Keratinocyte (primary cell): ENCODE measurements around the gene CPNE4. TPM values are rescaled to one million over a fixed set of nuclear protein-coding genes. Genes with fewer than 3 reads are reported as not detected.

Experiments used
- DNase-seq: peaks from one replicate; pipeline ENCODE4 v3.0.0-alpha.2; 2011; ENCODE audit warnings: low read depth, missing footprints, low spot score
- FAIRE-seq: peaks from 2 replicates; lab custom pipeline; 2011; peaks lifted over from hg19 to GRCh38; lab: Jason Lieb, UNC
- H2AFZ ChIP-seq: 2 replicates; pipeline ENCODE4 v1.6.0; 2012; ENCODE audit warnings: low read length, control low read depth, inconsistent platforms; ENCODE audit not compliant: control insufficient read depth
- H3K27ac ChIP-seq: 2 replicates; pipeline ENCODE4 v1.5.1; 2011; ENCODE audit warnings: low read length; ENCODE audit not compliant: control insufficient read depth, insufficient read depth
- H3K27me3 ChIP-seq: 3 replicates; pipeline ENCODE4 v1.6.0; 2011; ENCODE audit warnings: low read length; ENCODE audit not compliant: control insufficient read depth, insufficient read depth; ENCODE audit errors: extremely low read depth
- H3K36me3 ChIP-seq, 2 experiments: 2 replicates in 1 of 2; 3 replicates in 1 of 2; pipeline ENCODE4 v1.5.1; 2011; ENCODE audit warnings: low read length in 2 of 2, mild to moderate bottlenecking in 1 of 2; ENCODE audit not compliant: control insufficient read depth in 2 of 2, insufficient read depth in 2 of 2; ENCODE audit errors: extremely low read depth in 1 of 2
- H3K4me1 ChIP-seq: 3 replicates; pipeline ENCODE4 v1.5.1; 2011; ENCODE audit warnings: low read length; ENCODE audit not compliant: control insufficient read depth, insufficient read depth; ENCODE audit errors: extremely low read depth
- H3K4me2 ChIP-seq: 3 replicates; pipeline ENCODE4 v1.6.0; 2011; ENCODE audit warnings: low read depth, low read length; ENCODE audit not compliant: control insufficient read depth, insufficient read depth; ENCODE audit errors: extremely low read depth
- H3K4me3 ChIP-seq, 3 experiments: fragments of 200-600 bp in 1 of 3; sonication (generic) in 1 of 3; 2 replicates in 2 of 3; 3 replicates in 1 of 3; pipeline ENCODE4 v1.5.1; 2011 to 2016; ENCODE audit warnings: low read length in 3 of 3, mild to moderate bottlenecking in 3 of 3, control low read depth in 2 of 3, inconsistent platforms in 1 of 3, low read depth in 1 of 3, mixed read lengths in 1 of 3, mixed run types in 1 of 3, moderate library complexity in 1 of 3; ENCODE audit not compliant: control insufficient read depth in 2 of 3, insufficient read depth in 2 of 3; ENCODE audit errors: extremely low read depth in 1 of 3
- H3K79me2 ChIP-seq: 2 replicates; pipeline ENCODE4 v1.6.0; 2012; ENCODE audit warnings: low read length; ENCODE audit not compliant: control insufficient read depth, insufficient read depth
- H3K9ac ChIP-seq: 3 replicates; pipeline ENCODE4 v1.6.0; 2011; ENCODE audit warnings: low read length; ENCODE audit not compliant: control insufficient read depth, insufficient read depth; ENCODE audit errors: extremely low read depth
- H3K9me1 ChIP-seq: 3 replicates; pipeline ENCODE4 v1.6.0; 2011; ENCODE audit warnings: low read length; ENCODE audit not compliant: control insufficient read depth, insufficient read depth; ENCODE audit errors: extremely low read depth
- H3K9me3 ChIP-seq: 2 replicates; pipeline ENCODE4 v1.5.1; 2012; ENCODE audit warnings: low read depth, low read length; ENCODE audit not compliant: control insufficient read depth
- H4K20me1 ChIP-seq: 3 replicates; pipeline ENCODE4 v1.6.0; 2011; ENCODE audit warnings: low read length; ENCODE audit not compliant: control insufficient read depth, insufficient read depth; ENCODE audit errors: extremely low read depth
- EZH2 ChIP-seq: IDR thresholded peaks from one replicate; pipeline ENCODE4 v1.6.1; 2012; ENCODE audit warnings: inconsistent platforms, mild to moderate bottlenecking, low read length, moderate library complexity
- dilution Hi-C: fragments of 300-500 bp; cut with MboI; formaldehyde crosslinking; loops from one replicate; pipeline ENCODE4 v1.7.0; 2020; ENCODE audit warnings: low sequenced_read_pairs; ENCODE audit not compliant: extremely low pct_ligation_motif_present
- polyA plus RNA-seq, 5 experiments: library from polyadenylated mRNA; depleted of rRNA in 3 of 5; stranded (reverse) in 3 of 5; stranded (forward) in 1 of 5; unstranded in 1 of 5; fragments of >200 nt; gene quantifications; 1 replicate in 1 of 5; 2 replicates in 3 of 5; 3 replicates in 1 of 5; pipeline versions ENCODE4 v1.2.1 to v1.2.3, GENCODE V29; 2011 to 2012; ENCODE audit warnings: missing spikeins in 2 of 5, low read depth in 1 of 5, low replicate concordance in 1 of 5
- TF ChIP-seq, protein P1 (sequence below), 3 experiments: IDR thresholded peaks in 1 of 3; conservative IDR thresholded peaks in 1 of 3; optimal IDR thresholded peaks in 1 of 3; 2 replicates in 2 of 3; 3 replicates in 1 of 3; pipeline versions ENCODE3 to v1.5.1; 2011; ENCODE audit warnings: low read length in 3 of 3, mild to moderate bottlenecking in 3 of 3, moderate library complexity in 2 of 3, control low read depth in 1 of 3, inconsistent platforms in 1 of 3; ENCODE audit not compliant: insufficient read depth in 2 of 3; ENCODE audit errors: extremely low read depth in 1 of 3

The CPNE4 gene
- polyA plus RNA-seq, 1 donor (not counting 4 experiments of a cell fraction or from before 2014, with no cell fraction given): 0.08 TPM

DNA sequence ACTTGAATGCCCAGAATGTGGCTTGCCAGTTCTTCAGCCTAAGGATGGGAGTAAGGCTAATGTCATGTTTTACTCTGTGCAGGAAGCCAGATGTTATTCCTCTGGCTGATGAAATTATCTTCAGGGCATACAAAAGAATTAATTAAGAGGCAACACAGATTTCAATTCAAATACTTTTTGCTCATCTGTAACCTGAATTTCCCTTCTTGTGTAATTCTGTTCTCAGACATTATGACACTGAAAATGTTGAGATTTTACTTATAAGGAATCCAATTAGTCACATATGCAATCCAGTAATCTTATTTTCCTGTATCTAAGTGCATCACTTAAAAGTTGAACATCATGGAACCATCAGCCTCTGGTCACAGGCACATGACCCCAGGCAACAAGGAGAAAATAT, 136.5 kb downstream of the CPNE4 start:
- dilution Hi-C loops: no loop called here
- no peak for FAIRE-seq
- Histone ChIP-seq H3K4me1 (no peaks in the 10 kb centered on the region), H3K9me3 (no peaks in the 10 kb centered on the region), H3K9me1 (no peaks in the 10 kb centered on the region), H3K4me3 (no peak overlapping the region), H4K20me1 (no peaks in the 10 kb centered on the region), H3K27me3 (no peaks in the 10 kb centered on the region), H3K36me3 (no peaks in the 10 kb centered on the region), H2AFZ (no peak overlapping the region), H3K79me2 (no peaks in the 10 kb centered on the region), H3K9ac (no peak overlapping the region), H3K27ac (no peak overlapping the region), H3K4me2 (no peak overlapping the region)
- DNase-seq: no peak
- TF ChIP-seq, protein P1, sequence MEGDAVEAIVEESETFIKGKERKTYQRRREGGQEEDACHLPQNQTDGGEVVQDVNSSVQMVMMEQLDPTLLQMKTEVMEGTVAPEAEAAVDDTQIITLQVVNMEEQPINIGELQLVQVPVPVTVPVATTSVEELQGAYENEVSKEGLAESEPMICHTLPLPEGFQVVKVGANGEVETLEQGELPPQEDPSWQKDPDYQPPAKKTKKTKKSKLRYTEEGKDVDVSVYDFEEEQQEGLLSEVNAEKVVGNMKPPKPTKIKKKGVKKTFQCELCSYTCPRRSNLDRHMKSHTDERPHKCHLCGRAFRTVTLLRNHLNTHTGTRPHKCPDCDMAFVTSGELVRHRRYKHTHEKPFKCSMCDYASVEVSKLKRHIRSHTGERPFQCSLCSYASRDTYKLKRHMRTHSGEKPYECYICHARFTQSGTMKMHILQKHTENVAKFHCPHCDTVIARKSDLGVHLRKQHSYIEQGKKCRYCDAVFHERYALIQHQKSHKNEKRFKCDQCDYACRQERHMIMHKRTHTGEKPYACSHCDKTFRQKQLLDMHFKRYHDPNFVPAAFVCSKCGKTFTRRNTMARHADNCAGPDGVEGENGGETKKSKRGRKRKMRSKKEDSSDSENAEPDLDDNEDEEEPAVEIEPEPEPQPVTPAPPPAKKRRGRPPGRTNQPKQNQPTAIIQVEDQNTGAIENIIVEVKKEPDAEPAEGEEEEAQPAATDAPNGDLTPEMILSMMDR (optimal IDR thresholded peaks at IDR 0.05 in 1 of 3, IDR thresholded peaks at IDR 0.05 in 1 of 3, conservative IDR thresholded peaks at IDR 0.05 in 1 of 3; ENCODE audit: extremely low read depth in 1 of 3, insufficient read depth in 2 of 3, low read length in 3 of 3): no peak
- TF ChIP-seq EZH2: no peak

DNA sequence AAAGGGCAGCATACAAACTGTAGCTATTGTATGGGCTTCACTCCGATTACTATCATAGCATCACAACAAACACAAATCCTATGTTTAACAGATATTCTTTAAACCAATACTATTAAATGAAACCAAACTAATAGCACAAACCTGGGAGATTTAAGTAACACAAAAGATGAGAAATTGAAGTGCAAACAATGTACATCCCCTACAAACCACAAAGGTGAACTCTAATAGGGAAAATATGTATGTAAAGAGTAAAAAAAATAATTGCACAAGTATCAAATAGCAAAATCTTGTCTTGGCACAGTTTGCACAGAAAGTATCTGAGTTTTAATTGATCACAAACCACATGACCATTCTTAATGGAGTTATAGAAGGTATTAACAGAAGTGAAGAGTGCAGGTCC, 138.5 kb downstream of the CPNE4 start:
- no peaks in the 10 kb centered on the region for H3K9me1 ChIP-seq
- DNase-seq: no peak

More for the DNA sequence above, 138.5 kb downstream of the CPNE4 start:
- no peaks in the 10 kb centered on the region for H4K20me1 ChIP-seq
- H3K27me3 ChIP-seq: no peaks in the 10 kb centered on the region
- H2AFZ ChIP-seq: no peak overlapping the region
- H3K9ac ChIP-seq: no peak overlapping the region
- no peak for TF ChIP-seq EZH2
- TF ChIP-seq, protein P1 (optimal IDR thresholded peaks at IDR 0.05 in 1 of 3, IDR thresholded peaks at IDR 0.05 in 1 of 3, conservative IDR thresholded peaks at IDR 0.05 in 1 of 3; ENCODE audit: extremely low read depth in 1 of 3, insufficient read depth in 2 of 3, low read length in 3 of 3): no peak
- no peaks in the 10 kb centered on the region for H3K9me3 ChIP-seq
- no peaks in the 10 kb centered on the region for H3K79me2 ChIP-seq
- H3K27ac ChIP-seq: no peak overlapping the region
- no peak for FAIRE-seq
- dilution Hi-C loops: no loop called here
- no peaks in the 10 kb centered on the region for H3K4me1 ChIP-seq
- H3K4me3 ChIP-seq: no peak overlapping the region
- H3K4me2 ChIP-seq: no peak overlapping the region
- no peaks in the 10 kb centered on the region for H3K36me3 ChIP-seq
